GM18507 (cell line): ENCODE measurements around the gene SC5D.

Source experiments
- DNase-seq: peaks from one replicate; pipeline ENCODE4 v3.0.0; 2011; ENCODE audit warnings: low read depth; ENCODE audit not compliant: insufficient read length; ENCODE audit errors: extremely low spot score
- FAIRE-seq: peaks from 2 replicates; lab custom pipeline; 2011; peaks lifted over from hg19 to GRCh38; lab: Jason Lieb, UNC

The SC5D gene

DNA sequence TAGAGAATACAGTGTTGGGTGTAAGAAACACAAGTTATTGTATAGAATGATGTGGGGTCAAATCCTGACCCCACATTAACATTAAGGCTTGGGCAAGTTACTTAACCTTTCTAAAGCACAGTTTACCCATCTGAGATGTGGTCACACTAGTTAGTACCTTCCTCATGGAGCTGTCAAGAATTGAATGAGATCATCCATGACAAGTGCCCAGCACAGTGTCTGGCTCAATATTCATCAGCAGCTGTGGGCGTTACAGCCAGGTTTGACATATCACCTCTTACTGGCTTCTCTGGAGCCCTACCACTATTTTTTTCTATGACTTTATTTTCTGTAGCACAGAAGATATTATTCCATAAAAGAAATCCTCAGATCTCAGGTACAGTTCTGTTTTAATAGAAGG lies 57.2 kb downstream of the SC5D start:
- no peak for FAIRE-seq
- DNase-seq = no peak

DNA sequence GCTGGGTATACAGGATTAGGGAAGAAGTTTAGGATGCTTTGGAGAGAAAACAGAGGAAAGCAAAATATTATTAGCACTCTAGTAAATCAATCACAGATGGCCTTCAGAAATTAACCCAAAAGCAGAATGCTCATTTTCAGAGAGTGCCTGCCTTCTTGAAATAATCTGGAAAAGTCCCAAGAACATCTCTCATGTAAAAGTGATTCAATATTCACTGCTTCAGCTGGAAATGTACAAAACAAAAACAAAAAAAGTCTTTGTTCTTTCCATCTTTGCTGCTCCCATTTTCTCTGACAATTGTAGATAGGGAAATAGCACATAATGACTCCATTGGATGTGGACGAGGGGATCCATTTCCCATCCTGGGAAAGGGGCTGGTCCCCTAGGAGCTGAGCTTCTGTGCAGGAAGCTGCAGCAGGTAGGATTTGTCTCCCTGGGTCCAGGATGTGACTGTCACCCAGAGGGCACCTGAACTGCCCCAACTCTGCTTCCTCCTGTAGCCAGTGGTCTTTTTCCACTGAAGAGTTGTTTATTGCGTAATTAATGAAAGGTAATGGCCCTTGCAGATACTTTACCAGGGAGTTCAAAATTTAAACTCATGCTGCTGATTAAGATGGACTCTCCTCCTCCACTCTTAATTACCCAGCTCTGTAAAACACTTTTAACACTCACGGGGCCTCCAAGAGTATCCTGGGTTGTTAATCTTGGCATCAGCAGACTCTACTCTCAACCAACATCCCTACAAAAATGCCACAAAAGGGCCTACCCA lies 57.9 kb downstream of the SC5D start:
- DNase-seq = no peak

DNA sequence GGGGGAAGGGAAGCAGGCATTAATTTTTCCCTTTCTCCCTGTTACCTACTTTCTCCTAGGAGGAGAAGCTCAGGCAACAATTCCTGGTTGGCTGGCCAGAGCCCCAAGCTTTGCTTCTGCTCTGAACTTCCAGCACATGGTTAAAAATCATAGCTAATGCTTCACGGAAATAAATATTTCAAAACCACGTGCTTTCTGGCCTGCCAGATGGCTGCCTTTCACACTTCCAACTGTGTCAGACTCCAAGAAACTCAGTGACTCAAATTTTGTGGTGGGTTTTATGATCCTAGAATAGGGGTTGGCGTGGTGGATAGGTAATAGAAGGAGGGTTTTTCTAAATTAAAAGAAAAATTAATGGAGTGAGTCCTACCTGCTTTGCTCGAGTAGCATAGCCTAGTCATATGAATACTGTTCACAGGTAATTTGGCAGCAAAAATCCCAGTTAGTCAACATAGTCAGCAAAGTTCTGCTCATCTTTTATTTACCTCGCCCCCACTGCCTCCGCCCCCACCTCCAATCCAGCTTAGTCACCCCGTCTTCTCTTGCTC lies 58.6 kb downstream of the SC5D start:
- no peak for FAIRE-seq

More for the DNA sequence above, 57.9 kb downstream of the SC5D start:
- FAIRE-seq = no peak

DNA sequence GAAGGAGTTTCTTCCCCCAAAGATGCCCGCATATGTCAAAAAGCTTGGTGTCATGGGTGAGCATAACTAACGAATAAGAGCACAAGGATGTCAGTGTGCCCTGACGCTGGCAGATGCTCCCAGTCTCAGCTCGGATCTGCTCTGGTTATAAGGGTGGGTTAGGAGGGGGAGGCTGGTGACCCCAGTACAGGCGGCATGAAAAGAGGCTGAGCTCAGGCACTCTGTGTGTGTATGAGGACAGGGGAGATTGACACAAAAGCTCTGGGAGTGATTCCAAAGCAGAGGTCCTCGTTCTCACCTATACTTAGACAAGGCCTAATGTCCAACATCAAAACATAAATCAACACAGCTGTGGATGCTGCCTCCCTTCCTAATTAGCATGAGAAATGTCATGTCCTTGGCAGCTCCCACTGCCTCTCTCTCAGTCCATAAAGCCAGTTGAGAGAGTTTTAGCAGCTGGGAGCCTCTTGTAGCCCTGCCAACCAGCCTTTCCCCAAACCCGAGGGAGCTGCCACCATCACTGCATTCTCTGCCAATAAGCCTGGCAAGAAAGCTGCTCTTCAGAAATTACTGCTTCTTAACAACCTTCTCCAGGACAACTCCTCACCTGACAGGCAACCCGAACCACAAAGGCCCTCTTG lies 59.8 kb downstream of the SC5D start:
- no peak for DNase-seq
- no peak for FAIRE-seq

More for the DNA sequence above, 58.6 kb downstream of the SC5D start:
- no peak for DNase-seq

DNA sequence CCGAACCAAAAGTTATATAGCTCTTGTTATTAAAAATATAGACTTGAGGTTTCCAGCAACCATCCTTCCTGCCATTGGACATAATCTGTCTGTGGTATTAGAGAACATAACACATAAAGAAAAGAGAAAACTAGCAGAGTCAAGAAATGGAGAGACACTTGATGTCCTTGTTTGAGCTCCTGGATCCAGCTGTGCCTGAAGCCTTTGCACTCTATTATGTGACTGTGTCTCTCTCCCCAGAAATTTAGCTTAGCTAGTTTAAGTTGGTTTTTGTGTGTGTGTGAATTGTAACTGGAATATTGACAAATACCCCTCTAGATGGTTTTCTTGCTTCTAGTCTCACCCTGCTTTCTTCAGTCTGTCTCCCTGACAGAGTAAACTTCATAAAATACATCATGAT lies 61.6 kb downstream of the SC5D start:
- FAIRE-seq (no peak), DNase-seq (no peak)

DNA sequence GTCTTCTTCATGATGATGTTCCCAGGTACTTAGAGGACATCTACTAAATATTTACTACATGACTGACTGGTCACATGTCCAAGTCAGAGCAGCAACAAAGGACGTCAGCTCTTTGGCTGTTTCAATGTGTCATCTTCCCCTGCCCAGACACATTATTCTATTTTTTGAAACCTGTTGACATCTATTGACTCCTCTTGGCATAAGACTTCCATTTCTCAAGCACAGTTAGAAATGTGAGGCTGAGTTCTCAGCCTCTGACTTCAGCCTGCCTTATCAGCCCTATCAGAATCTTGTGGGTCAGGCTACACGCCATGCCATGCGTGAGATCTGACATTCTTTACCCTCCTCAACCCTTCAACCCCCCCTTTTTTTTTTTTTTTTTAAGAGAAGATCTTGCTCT lies 63.8 kb downstream of the SC5D start:
- FAIRE-seq = no peak
- no peak for DNase-seq
